SK-N-MC (cell line): ENCODE measurements around the gene PHACTR4.
"Not testable (repeated sequence)": the region's sequence is repeated elsewhere in the genome, so short reads cannot be mapped to it uniquely, and the experiment has no call there.

ENCODE experiments used
- DNase-seq: peaks from one replicate; pipeline ENCODE4 v3.0.0-alpha.2; 2011; ENCODE audit warnings: low read depth, low spot score
- H3K27ac ChIP-seq: fragments of 200-600 bp; sonication (generic); 2 replicates; pipeline ENCODE4 v1.5.1; 2016; ENCODE audit warnings: mixed run types
- H3K36me3 ChIP-seq: fragments of 200-600 bp; sonication (generic); 2 replicates; pipeline ENCODE4 v1.6.1; 2017; ENCODE audit warnings: antibody characterized with exemption, low read length, mixed read lengths; ENCODE audit not compliant: insufficient read depth
- H3K4me3 ChIP-seq: fragments of 200-600 bp; sonication (generic); 2 replicates; pipeline ENCODE4 v1.5.1; 2016
- H3K9ac ChIP-seq: fragments of 200-600 bp; sonication (generic); 2 replicates; pipeline ENCODE4 v1.8.0; 2017; ENCODE audit warnings: mixed run types, mixed read lengths; ENCODE audit not compliant: insufficient read length
- H3K9me3 ChIP-seq: fragments of 200-600 bp; sonication (generic); 2 replicates; pipeline ENCODE4 v1.6.1; 2017; ENCODE audit warnings: low read depth, mild to moderate bottlenecking, antibody characterized with exemption, low read length, moderate library complexity, mixed read lengths
- EZH2 ChIP-seq: fragments of 200-600 bp; sonication (generic); IDR thresholded peaks from one replicate; pipeline ENCODE4 v1.6.1; 2017; ENCODE audit warnings: antibody characterized with exemption
- FOXP2 ChIP-seq: optimal IDR thresholded peaks from 2 replicates; pipeline ENCODE3; 2011; ENCODE audit warnings: mild to moderate bottlenecking, moderate library complexity; ENCODE audit not compliant: insufficient read depth; ENCODE audit errors: extremely low read length, control extremely low read depth
- POLR2AphosphoS5 ChIP-seq: IDR thresholded peaks from 2 replicates; pipeline ENCODE4 v1.6.1; 2012; ENCODE audit warnings: mild to moderate bottlenecking, low read depth, low read length, borderline replicate concordance

The PHACTR4 gene

DNA sequence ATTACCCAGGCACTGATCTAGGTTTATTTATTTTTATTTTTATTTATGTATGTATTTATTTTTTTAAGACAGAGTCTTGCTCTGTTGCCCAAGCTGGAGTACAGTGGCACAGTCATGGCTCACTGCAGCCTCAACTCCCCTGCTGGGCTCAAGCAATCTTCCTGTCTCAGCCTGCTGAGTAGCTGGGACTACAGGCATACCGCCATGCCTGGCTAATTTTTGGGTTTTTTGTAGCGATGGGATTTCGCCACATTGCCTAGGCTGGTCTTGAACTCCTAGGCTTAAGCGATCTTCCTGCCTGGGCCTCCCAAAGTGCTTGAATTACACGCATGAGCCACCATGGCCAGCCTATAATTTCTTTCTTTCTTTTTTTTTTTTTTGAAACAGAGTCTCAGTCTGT, 9.4 kb downstream of the PHACTR4 start:
- no peak overlapping the region for H3K9ac ChIP-seq
- H3K36me3 ChIP-seq: peaks cover 4% of the 10 kb centered on the region; the same call in 1 of the 2 replicates
- no peaks in the 10 kb centered on the region for H3K9me3 ChIP-seq
- no peak overlapping the region for H3K27ac ChIP-seq
- no peak overlapping the region for H3K4me3 ChIP-seq
- TF ChIP-seq FOXP2: no peak
- TF ChIP-seq EZH2: no peak
- no peak for TF ChIP-seq POLR2AphosphoS5
- no peak for DNase-seq

DNA sequence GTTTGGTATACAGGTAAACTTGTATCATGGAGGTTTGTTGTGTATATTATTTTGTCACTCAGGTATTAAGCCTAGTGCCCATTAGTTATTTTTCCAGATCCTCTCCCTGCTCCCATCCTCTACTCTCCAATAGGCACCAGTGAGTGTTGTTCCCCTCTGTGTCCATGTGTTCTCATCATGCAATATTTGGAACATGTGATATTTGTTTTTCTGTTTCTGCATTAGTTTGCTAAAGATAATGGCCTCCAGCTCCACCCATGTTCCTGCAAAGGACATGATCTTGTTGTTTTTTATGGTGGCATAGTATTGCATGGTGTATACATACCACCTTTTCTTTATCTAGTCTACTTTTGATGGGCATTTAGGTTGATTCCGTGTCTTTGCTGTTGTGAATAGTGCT, 10.9 kb downstream of the PHACTR4 start:
- no peak overlapping the region for H3K27ac ChIP-seq
- H3K36me3 ChIP-seq: peaks cover 4% of the 10 kb centered on the region; the same call in 1 of the 2 replicates
- no peak overlapping the region for H3K9ac ChIP-seq
- no peaks in the 10 kb centered on the region for H3K9me3 ChIP-seq
- DNase-seq: no peak
- H3K4me3 ChIP-seq: no peak overlapping the region
- TF ChIP-seq FOXP2 (no peak), EZH2 (no peak), POLR2AphosphoS5 (no peak)

DNA sequence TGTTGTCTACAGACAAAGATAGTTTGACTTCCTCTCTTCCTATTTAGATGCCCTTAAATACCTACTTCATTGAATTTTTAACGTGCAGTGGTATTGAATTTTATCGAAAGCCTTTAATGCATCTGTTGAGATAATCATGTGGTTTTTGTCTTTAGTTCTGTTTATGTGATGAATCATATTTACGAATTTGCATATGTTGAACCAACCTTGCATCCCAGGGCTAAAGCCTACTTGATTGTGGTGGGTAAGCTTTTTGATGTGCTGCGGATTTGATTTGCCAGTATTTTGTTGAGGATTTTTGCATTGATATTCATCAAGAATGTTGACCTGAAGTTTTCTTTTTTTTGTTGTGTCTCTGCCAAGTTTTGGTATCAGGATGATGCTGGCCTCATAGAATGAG, 14.2 kb downstream of the PHACTR4 start:
- H3K36me3 ChIP-seq, H3K27ac ChIP-seq, H3K9ac ChIP-seq, H3K4me3 ChIP-seq, H3K9me3 ChIP-seq, DNase-seq: not testable (repeated sequence)

DNA sequence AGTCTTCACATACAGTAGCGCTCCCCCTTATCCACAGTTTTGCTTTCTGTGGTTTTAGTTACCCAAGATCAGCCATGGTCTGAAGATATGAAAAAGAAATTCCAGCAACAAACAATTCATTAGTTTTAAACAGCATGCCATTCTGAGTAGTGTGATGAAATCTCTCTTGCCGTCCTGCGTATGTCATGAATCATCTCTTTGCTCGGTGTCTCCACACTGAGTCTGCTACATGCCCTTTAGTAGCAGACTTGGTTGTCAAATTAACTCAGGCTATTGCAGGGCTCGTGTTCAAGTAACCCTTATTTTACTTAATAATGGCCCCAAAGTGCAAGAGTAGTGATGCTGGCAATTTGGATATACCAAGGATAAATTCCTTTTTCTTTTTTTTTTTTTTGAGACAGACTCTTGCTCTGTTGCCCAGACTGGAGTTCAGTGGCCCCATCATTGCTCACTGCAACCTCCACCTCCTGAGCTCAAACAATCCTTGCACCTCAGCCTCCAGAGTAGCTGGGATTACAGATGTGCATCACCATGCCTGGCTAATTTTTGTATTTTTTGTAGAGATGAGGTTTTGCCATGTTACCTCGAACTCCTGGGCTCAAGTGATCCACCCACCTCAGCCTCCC, 22.6 kb downstream of the PHACTR4 start:
- no peak overlapping the region for H3K27ac ChIP-seq
- H3K4me3 ChIP-seq: no peak overlapping the region
- peaks cover 4% of the 10 kb centered on the region; the same call in 1 of the 2 replicates for H3K36me3 ChIP-seq
- no peak for TF ChIP-seq POLR2AphosphoS5
- TF ChIP-seq FOXP2: no peak
- no peak for TF ChIP-seq EZH2
- H3K9ac ChIP-seq: no peak overlapping the region
- no peaks in the 10 kb centered on the region for H3K9me3 ChIP-seq
- DNase-seq: no peak

DNA sequence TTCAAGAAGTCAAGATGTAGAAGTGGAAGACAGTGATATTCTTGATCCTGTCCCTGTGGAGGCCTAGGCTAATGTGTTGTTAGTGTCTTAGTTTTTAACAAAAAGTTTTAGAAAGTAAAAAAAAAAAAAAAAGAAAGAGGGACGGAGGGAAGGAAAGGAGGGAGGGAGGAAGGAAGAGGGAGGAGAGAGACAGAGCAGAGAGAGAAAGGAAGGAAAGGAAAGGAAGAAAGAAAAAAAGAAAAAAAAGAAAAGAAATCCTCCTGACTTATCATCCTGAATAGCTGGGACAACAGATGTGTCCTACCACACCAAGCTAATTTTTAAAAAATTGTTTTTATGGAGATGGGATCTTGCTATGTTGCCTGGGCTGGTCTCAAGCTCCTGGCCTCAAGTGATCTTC, 24.6 kb downstream of the PHACTR4 start:
- Histone ChIP-seq H3K36me3 (no peaks in the 10 kb centered on the region; the same call in 1 of the 2 replicates), H3K27ac (no peak overlapping the region), H3K9ac (no peak overlapping the region), H3K9me3 (no peaks in the 10 kb centered on the region), H3K4me3 (no peak overlapping the region)
- DNase-seq: no peak
- TF ChIP-seq EZH2 (no peak), POLR2AphosphoS5 (no peak), FOXP2 (no peak)

DNA sequence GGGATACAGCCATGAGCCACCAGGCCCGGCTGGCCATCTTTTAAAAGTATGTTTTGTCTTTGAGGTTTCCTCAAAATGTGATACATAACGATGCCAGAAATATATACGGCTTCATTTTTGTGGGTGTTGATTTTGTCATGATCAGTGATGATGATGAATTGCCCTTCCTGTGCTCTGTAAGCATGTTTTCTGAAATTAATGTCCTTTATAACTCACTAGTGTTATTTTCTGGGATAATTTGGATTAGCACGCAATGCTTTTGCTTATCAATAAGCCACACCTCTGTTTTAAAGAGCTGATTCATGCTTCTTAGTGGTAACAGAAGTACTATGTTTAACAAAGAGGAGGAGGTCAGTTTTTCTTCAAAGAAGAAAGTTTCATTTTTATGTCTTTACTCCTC, 25.6 kb downstream of the PHACTR4 start:
- Histone ChIP-seq H3K36me3 (no peaks in the 10 kb centered on the region; the same call in 1 of the 2 replicates), H3K27ac (peak overlapping the region; percentile 46; the same call in 1 of the 2 replicates), H3K9ac (no peak overlapping the region), H3K4me3 (no peak overlapping the region), H3K9me3 (no peaks in the 10 kb centered on the region)
- no peak for TF ChIP-seq POLR2AphosphoS5
- TF ChIP-seq EZH2: no peak
- TF ChIP-seq FOXP2: no peak
- no peak for DNase-seq

DNA sequence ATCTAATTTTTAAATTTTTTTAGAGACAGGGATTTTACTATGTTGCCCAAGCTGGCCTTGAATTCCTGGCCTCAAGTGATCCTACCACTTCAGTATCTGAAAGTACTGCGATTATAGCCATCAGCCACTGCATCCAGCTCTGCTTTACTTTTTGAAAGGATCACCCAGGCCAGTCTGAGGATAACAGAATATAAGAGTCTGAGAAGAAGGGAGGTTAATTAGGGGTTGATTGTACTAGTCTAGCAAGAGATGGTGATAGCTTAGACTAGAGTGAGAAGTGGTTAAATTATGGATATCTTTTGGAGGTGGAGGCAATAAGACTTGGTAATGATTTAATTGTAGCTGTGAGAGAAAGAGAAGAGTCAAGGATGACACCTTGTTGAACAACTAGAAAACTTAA, 32.2 kb downstream of the PHACTR4 start:
- Histone ChIP-seq H3K9ac (no peak overlapping the region), H3K4me3 (no peak overlapping the region), H3K27ac (peak overlapping the region; percentile 5; the same call in 1 of the 2 replicates), H3K36me3 (no peaks in the 10 kb centered on the region; the same call in 1 of the 2 replicates), H3K9me3 (no peaks in the 10 kb centered on the region)
- TF ChIP-seq POLR2AphosphoS5 (no peak), FOXP2 (no peak), EZH2 (no peak)
- no peak for DNase-seq

DNA sequence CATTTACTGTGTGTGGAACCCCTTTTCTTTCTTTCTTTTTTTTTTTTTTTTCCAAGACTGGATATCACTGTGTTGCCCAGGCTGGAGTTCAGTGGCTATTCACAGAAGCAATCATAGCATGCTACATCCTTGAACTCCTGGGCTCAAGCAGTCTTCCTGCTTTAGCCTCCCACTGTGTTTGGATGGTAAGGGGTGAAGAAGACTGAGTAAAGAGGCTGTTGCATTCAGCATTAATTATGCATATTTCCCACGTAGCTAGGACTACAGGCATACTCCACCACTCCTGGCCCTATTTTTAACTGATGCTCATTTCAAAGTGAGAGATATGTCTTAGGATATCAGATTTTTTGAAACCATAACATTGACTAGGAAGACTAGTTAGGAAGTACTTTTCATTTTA, 39.5 kb downstream of the PHACTR4 start:
- no peaks in the 10 kb centered on the region for H3K9me3 ChIP-seq
- peak overlapping the region; percentile 34; the same call in 1 of the 2 replicates for H3K27ac ChIP-seq
- no peak for DNase-seq
- H3K9ac ChIP-seq: no peak overlapping the region
- no peak overlapping the region for H3K4me3 ChIP-seq
- peaks cover 8% of the 10 kb centered on the region; the same call in 1 of the 2 replicates for H3K36me3 ChIP-seq
- no peak for TF ChIP-seq EZH2
- TF ChIP-seq FOXP2: no peak
- no peak for TF ChIP-seq POLR2AphosphoS5

DNA sequence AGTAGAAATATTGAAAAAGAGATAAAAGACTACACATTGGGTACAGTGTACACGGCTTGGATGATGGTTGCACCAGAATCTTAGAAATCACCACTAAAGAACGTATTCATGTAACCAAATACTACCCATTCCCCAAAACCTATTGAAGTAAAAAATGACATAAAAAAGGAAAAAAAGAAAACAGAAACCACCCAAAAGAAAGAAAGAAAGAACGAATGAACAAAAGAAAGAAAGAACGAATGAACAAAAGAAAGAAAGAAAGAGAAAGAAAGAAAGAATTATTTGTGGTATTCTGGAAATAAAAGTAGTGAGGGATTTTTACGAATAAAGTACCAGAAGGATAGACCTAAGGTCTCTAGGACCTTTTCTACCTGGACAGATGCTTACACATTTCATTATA, 42.1 kb downstream of the PHACTR4 start:
- DNase-seq: no peak
- Histone ChIP-seq H3K36me3 (peaks cover 8% of the 10 kb centered on the region; the same call in 1 of the 2 replicates), H3K9me3 (no peaks in the 10 kb centered on the region), H3K27ac (no peak overlapping the region), H3K4me3 (no peak overlapping the region), H3K9ac (no peak overlapping the region)
- TF ChIP-seq EZH2 (no peak), POLR2AphosphoS5 (no peak), FOXP2 (no peak)
